Tibial nerve (tissue), 4 donors: ENCODE measurements around the gene HPSE2. TPM values are rescaled to one million over a fixed set of nuclear protein-coding genes. Genes with fewer than 3 reads are reported as not detected.

ENCODE experiments used
- DNase-seq, 2 donors: peaks; one replicate each; pipeline ENCODE4 v3.0.0-alpha.2; 2019; ENCODE audit warnings: low spot score in 2 of 2
- H3K27ac ChIP-seq, 4 donors: fragments of 200-600 bp; sonication (generic) in 3 of 4; one replicate each; pipeline ENCODE4 v1.5.1; 2017 to 2019; ENCODE audit warnings: mild to moderate bottlenecking in 1 of 4
- H3K27me3 ChIP-seq, 2 donors: fragments of 200-600 bp; sonication (generic) in 1 of 2; one replicate each; pipeline versions ENCODE4 v1.5.1 to v1.6.0; 2017 to 2019
- H3K36me3 ChIP-seq, 3 donors: fragments of 200-600 bp; sonication (generic); one replicate each; pipeline ENCODE4 v1.5.1; 2018 to 2019
- H3K4me1 ChIP-seq, 4 donors: fragments of 200-600 bp; sonication (generic) in 3 of 4; one replicate each; pipeline ENCODE4 v1.5.1; 2017 to 2019
- H3K4me3 ChIP-seq, 4 donors: fragments of 200-600 bp; sonication (generic) in 3 of 4; one replicate each; pipeline ENCODE4 v1.5.1; 2017 to 2019; ENCODE audit warnings: mild to moderate bottlenecking in 1 of 4, moderate library complexity in 1 of 4
- H3K9me3 ChIP-seq, 4 donors: fragments of 200-600 bp; sonication (generic) in 3 of 4; one replicate each; pipeline ENCODE4 v1.5.1; 2017 to 2019
- EP300 ChIP-seq, 2 donors: sonication (generic); formaldehyde crosslinking; IDR thresholded peaks; one replicate each; pipeline ENCODE4 v1.6.1; 2017; ENCODE audit warnings: antibody characterized with exemption in 2 of 2, mild to moderate bottlenecking in 1 of 2
- POLR2A ChIP-seq, 2 donors: fragments of 450-650 bp; IDR thresholded peaks; one replicate each; pipeline ENCODE4 v1.6.1; 2017; ENCODE audit warnings: antibody characterized with exemption in 2 of 2, mild to moderate bottlenecking in 2 of 2, moderate library complexity in 2 of 2
- WGBS, 2 donors: methylation state at CpG; one replicate each; pipeline ENCODE4 v1.1.5; 2018; 5-methylcytosine and 5-hydroxymethylcytosine counted together
- total RNA-seq, 4 donors: library from RNA; depleted of rRNA; stranded (reverse); fragments of >200 nt; gene quantifications; one replicate each; pipeline ENCODE4 v1.1.0, GENCODE V29; 2016
- TF ChIP-seq, protein P1 (sequence below), 5 experiments: fragments of 200-600 bp in 3 of 5; fragments of 450-650 bp in 2 of 5; sonication (generic) in 3 of 5; IDR thresholded peaks; one replicate each; pipeline ENCODE4 v1.5.1; 2016 to 2019; ENCODE audit warnings: antibody characterized with exemption in 5 of 5, mild to moderate bottlenecking in 3 of 5, moderate library complexity in 2 of 5

The HPSE2 gene
- total RNA-seq, 4 donors from 2014 or later = 0.63 TPM; not detected in 3

DNA sequence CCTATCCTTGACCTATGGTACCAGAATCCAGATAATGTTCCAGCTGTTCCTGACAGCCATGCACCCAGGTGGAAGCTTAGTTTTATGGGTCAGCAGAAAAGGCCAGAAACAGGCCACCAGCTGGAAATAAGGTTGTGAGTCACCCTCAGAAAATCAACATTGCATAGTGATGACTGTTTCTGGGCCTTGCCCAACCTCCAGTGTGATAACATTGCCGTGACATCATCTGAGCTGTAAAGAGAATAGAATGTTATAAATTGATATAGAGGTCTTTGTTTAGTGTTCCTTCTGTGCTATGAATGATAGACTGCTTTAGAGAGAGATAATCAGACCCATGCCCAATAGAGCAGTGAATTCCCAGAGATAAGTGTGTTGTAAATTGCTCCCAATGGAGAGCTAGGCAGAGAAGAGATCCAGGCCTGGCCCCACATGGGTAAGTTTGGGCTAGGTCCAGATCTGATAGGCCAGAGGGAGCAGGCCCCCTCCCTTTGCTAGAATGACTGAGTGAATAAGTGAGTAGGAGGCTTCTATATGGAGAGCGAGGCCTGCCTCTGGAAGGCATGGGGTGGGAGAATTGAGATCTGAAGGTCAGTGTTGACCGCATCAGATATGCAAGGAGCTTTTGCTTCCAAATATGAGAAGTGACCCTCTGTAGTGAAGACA is 774.7 kb downstream of the HPSE2 start:
- Histone ChIP-seq H3K4me1 (peaks cover 0 to 16% (median 12%) of the 10 kb centered on the region in 4 donors), H3K36me3 (no peaks in the 10 kb centered on the region), H3K4me3 (no peak overlapping the region), H3K27ac (peak overlapping the region in 2 of 4 donors; percentile 72 to 79), H3K27me3 (no peaks in the 10 kb centered on the region), H3K9me3 (no peaks in the 10 kb centered on the region)
- TF ChIP-seq POLR2A (IDR thresholded peaks at IDR 0.05) (no peak), EP300 (IDR thresholded peaks at IDR 0.05) (peak in 1 of 2 donors; percentile 79)
- TF ChIP-seq, protein P1, sequence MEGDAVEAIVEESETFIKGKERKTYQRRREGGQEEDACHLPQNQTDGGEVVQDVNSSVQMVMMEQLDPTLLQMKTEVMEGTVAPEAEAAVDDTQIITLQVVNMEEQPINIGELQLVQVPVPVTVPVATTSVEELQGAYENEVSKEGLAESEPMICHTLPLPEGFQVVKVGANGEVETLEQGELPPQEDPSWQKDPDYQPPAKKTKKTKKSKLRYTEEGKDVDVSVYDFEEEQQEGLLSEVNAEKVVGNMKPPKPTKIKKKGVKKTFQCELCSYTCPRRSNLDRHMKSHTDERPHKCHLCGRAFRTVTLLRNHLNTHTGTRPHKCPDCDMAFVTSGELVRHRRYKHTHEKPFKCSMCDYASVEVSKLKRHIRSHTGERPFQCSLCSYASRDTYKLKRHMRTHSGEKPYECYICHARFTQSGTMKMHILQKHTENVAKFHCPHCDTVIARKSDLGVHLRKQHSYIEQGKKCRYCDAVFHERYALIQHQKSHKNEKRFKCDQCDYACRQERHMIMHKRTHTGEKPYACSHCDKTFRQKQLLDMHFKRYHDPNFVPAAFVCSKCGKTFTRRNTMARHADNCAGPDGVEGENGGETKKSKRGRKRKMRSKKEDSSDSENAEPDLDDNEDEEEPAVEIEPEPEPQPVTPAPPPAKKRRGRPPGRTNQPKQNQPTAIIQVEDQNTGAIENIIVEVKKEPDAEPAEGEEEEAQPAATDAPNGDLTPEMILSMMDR (IDR thresholded peaks at IDR 0.05) = no peak
- WGBS, 2 donors = 41 to 47% methylated on average over 3 of the region's 3 CpGs
- peak in 1 of 2 donors; percentile 25 for DNase-seq

DNA sequence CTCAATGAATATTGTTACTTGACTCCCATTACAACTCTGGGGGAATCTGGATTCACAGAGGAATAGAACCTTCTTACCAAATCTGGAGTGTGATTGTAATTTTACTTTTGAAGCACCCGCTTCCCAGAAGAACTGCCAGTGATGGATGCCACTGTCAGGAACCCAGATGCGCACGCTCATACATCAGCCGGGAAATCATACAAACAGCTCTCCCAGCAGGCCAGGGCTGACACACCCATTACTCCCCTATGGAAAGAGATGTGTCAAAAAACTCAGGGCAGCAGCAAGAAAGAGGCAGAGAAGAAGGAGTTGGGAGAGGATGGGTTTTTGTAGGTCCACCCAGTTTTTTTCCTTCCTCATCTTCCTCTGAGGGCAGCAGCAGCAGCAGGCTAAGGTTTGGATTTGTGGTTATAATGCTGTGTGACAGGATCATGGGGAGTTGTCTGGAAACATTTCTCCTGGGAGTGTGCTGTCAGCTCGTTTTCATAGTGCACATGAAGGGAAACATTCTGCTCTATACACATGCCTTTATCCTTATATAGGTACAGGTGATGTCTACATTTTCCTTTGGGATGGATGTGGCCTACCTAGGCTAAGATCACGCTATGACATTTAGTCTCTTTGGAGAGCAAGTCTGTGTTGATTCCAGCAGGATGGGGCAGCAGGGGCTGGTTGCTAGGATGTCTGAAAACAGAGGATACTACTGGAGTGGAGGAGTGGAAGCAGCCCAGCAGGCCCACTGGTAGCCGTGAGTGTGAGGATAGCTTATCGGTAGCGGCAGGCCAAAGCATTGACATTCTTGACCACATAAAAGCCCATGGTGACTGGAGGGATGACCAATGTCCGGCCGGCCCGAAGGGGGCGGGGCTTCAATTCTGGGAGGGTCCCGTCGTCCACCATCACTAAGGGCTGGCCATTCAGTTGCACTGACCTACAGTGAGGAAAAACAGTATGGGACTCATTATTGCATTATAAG is 776.6 kb downstream of the HPSE2 start:
- H3K27ac ChIP-seq = no peak overlapping the region
- no peaks in the 10 kb centered on the region for H3K36me3 ChIP-seq
- peaks cover 0 to 16% (median 12%) of the 10 kb centered on the region in 4 donors for H3K4me1 ChIP-seq
- H3K9me3 ChIP-seq = no peaks in the 10 kb centered on the region
- WGBS, 2 donors = 88 to 92% methylated on average over 15 of the region's 15 CpGs
- H3K4me3 ChIP-seq = no peak overlapping the region
- TF ChIP-seq POLR2A (IDR thresholded peaks at IDR 0.05) (no peak), EP300 (IDR thresholded peaks at IDR 0.05) (no peak)
- TF ChIP-seq, protein P1 (IDR thresholded peaks at IDR 0.05) = no peak
- H3K27me3 ChIP-seq = no peaks in the 10 kb centered on the region
- DNase-seq = no peak

DNA sequence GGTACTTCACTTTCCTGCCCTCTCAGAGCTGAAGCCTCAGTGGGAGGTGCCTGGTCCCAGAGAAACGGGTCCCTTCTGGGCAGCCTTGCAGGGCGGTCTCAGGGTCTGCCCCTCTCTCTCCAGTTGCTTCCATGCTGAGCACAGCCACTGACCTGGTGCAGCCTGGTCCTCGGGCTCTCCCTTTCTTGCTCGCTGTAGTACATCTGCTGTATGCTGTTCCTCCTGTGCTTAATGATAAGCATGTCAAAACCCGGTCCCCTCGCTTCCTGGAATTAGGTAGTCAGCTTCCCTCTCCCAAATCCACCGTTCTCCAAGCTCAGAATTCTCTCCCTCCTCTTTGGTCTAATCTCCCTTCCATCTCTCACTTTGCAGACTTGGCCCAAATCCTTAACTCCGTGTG is 777.9 kb downstream of the HPSE2 start:
- TF ChIP-seq EP300 (IDR thresholded peaks at IDR 0.05) (no peak), POLR2A (IDR thresholded peaks at IDR 0.05) (no peak)
- TF ChIP-seq, protein P1 (IDR thresholded peaks at IDR 0.05) = no peak
- Histone ChIP-seq H3K27ac (no peak overlapping the region), H3K9me3 (no peaks in the 10 kb centered on the region), H3K36me3 (no peaks in the 10 kb centered on the region), H3K27me3 (no peaks in the 10 kb centered on the region), H3K4me1 (peaks cover 0 to 16% (median 12%) of the 10 kb centered on the region in 4 donors), H3K4me3 (no peak overlapping the region)
- no peak for DNase-seq
- 44 to 67% methylated on average over 7 to 8 of the region's 8 CpGs for WGBS, 2 donors

DNA sequence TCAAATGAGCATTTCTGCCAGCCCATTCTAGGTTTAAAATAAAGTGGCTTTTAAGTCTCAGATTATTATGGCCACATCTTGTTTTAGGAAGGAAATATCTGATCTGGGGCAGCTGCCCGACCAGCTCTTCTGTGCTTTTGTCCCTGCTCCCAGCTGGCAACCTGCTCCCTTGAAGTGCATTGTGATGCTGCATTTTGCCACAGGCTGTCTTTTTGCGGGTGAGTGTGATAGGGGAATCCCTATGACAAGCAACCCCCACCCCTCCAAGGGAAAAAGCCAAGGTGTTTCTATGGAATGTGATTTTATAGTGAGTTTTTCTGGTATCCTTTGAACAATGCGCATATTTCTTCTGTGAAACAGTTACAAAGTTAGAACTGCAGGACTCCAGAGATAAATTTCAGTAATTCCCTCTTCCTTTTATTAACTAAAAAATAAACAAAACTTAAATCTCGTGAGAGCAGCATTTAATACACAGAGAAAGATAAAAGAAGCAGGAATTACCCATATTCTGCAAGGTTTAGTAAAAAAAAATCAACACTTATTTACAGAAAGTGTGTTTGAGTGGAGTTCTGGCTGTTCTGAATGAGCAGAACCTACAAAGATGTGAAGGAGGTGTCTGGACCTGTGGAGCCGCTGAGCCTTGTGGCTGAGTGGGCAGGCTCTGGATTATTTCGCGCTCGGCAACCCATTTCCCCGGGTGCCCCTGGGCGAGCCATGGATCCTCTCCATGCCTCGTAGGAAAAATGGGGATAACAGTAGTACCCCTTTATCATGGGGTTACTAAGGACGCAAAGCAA is 778.8 kb downstream of the HPSE2 start:
- Histone ChIP-seq H3K9me3 (no peaks in the 10 kb centered on the region), H3K27me3 (peaks cover 0 to 3% of the 10 kb centered on the region in 2 donors), H3K36me3 (no peaks in the 10 kb centered on the region), H3K27ac (no peak overlapping the region), H3K4me1 (peaks cover 0 to 16% (median 12%) of the 10 kb centered on the region in 4 donors), H3K4me3 (no peak overlapping the region)
- no peak for TF ChIP-seq EP300 (IDR thresholded peaks at IDR 0.05)
- TF ChIP-seq POLR2A (IDR thresholded peaks at IDR 0.05) = no peak
- TF ChIP-seq, protein P1 (IDR thresholded peaks at IDR 0.05) = no peak
- WGBS, 2 donors = 66 to 82% methylated on average over 12 of the region's 12 CpGs
- DNase-seq = no peak
